Thymus (tissue), 11 donors: Measurements from ENCODE around the gene DGKG. TPM values are rescaled to one million over a fixed set of nuclear protein-coding genes. Genes with fewer than 3 reads are reported as not detected.
A peak's percentile ranks its signal among the peaks of the same experiment; 100 is the strongest.

Experiments used
- DNase-seq, 9 donors: peaks; one replicate each; pipeline ENCODE4 v3.0.0-alpha.2; 2013; ENCODE audit warnings: low spot score in 9 of 9, low read depth in 6 of 9, missing footprints in 1 of 9
- H3K27ac ChIP-seq, 2 donors: one replicate each; pipeline ENCODE4 v1.5.1; 2013; ENCODE audit warnings: control low read depth in 1 of 2, low read depth in 1 of 2, low read length in 1 of 2, mild to moderate bottlenecking in 1 of 2, moderate library complexity in 1 of 2
- H3K27me3 ChIP-seq, 2 donors: one replicate each; pipeline ENCODE4 v1.5.1; 2013; ENCODE audit warnings: low read length in 1 of 2; ENCODE audit not compliant: control insufficient read depth in 2 of 2, insufficient read depth in 1 of 2
- H3K36me3 ChIP-seq, 2 donors: one replicate each; pipeline ENCODE4 v1.5.1; 2013; ENCODE audit warnings: low read length in 1 of 2, mild to moderate bottlenecking in 1 of 2, moderate library complexity in 1 of 2; ENCODE audit not compliant: control insufficient read depth in 2 of 2, insufficient read depth in 2 of 2
- H3K4me1 ChIP-seq, 2 donors: one replicate each; pipeline ENCODE4 v1.5.1; 2013; ENCODE audit warnings: low read length in 2 of 2; ENCODE audit not compliant: control insufficient read depth in 2 of 2, insufficient read depth in 2 of 2
- H3K4me3 ChIP-seq, 2 donors: one replicate each; pipeline ENCODE4 v1.5.1; 2013; ENCODE audit warnings: low read length in 2 of 2, control low read depth in 1 of 2, mild to moderate bottlenecking in 1 of 2
- H3K9me3 ChIP-seq, 2 donors: one replicate each; pipeline ENCODE4 v1.5.1; 2013; ENCODE audit warnings: low read length in 1 of 2, mild to moderate bottlenecking in 1 of 2; ENCODE audit not compliant: control insufficient read depth in 2 of 2, insufficient read depth in 1 of 2
- WGBS: extraction: QIAGEN DNeasy Blood & Tissue Kit; methylation state at CpG from one replicate; pipeline ENCODE4 v1.1.7; 2013; 5-methylcytosine and 5-hydroxymethylcytosine counted together
- polyA plus RNA-seq: library from polyadenylated mRNA; stranded (reverse); fragments of 200-250 nt; gene quantifications from one replicate; pipeline ENCODE4 v1.2.3, GENCODE V29; 2013
- total RNA-seq: library from RNA; stranded (reverse); fragments of 120-200 nt; gene quantifications from one replicate; pipeline ENCODE4 v1.2.4, GENCODE V29; 2013
- donor health status: healthy.

Gene DGKG
- total and polyA plus RNA-seq, 2 donors, result 1.1 to 1.6 TPM

- Histone ChIP-seq H3K4me1 (peaks cover 32 to 74% of the 10 kb centered on the region in 2 donors), H3K4me3 (no peak overlapping the region), H3K27ac (no peak overlapping the region), H3K27me3 (peaks cover 0 to 3% of the 10 kb centered on the region in 2 donors), H3K36me3 (no peaks in the 10 kb centered on the region), H3K9me3 (peaks cover 0 to 3% of the 10 kb centered on the region in 2 donors)
- peak in 1 of 9 donors; percentile 38 for DNase-seq
- WGBS, result 96% methylated on average over 8 of the region's 8 CpGs
These were observed 143.6 kb downstream of the DGKG start for GRCh38 chr3:186218421-186218820.

GRCh38 chr3:186217820-186218164, 144.2 kb downstream of the DGKG start:
- 23% methylated on average over 1 of the region's 1 CpG for whole genome bisulfite sequencing
- H3K36me3 ChIP-seq, result no peaks in the 10 kb centered on the region
- DNase-seq, result peak in 2 of 9 donors; percentile 41 to 64
- H3K4me1 ChIP-seq, result peaks cover 32 to 69% of the 10 kb centered on the region in 2 donors
- H3K27me3 ChIP-seq, result peaks cover 0 to 3% of the 10 kb centered on the region in 2 donors
- H3K9me3 ChIP-seq, result peaks cover 0 to 3% of the 10 kb centered on the region in 2 donors
- H3K27ac ChIP-seq, result peak overlapping the region in 1 of 2 donors; percentile 38
- H3K4me3 ChIP-seq, result no peak overlapping the region

- 61% methylated on average over 4 of the region's 4 CpGs for WGBS
- Histone ChIP-seq H3K9me3 (peaks cover 0 to 3% of the 10 kb centered on the region in 2 donors), H3K4me1 (peaks cover 32 to 71% of the 10 kb centered on the region in 2 donors), H3K36me3 (no peaks in the 10 kb centered on the region), H3K27ac (no peak overlapping the region), H3K4me3 (no peak overlapping the region), H3K27me3 (peaks cover 0 to 3% of the 10 kb centered on the region in 2 donors)
- DNase-seq, result peak in 1 of 9 donors; percentile 42
These were observed 144.9 kb downstream of the DGKG start for GRCh38 chr3:186216900-186217819.

GRCh38 chr3:186214670-186215069, 147.4 kb downstream of the DGKG start:
- H3K27me3 ChIP-seq, result no peaks in the 10 kb centered on the region
- WGBS, result 98% methylated on average over 2 of the region's 2 CpGs
- no peak for DNase-seq
- no peaks in the 10 kb centered on the region for H3K36me3 ChIP-seq
- no peak overlapping the region for H3K27ac ChIP-seq
- H3K9me3 ChIP-seq, result peaks cover 0 to 3% of the 10 kb centered on the region in 2 donors
- no peak overlapping the region for H3K4me3 ChIP-seq
- peaks cover 46 to 76% of the 10 kb centered on the region in 2 donors for H3K4me1 ChIP-seq

GRCh38 chr3:186213946-186214345, 148.1 kb downstream of the DGKG start:
- no peak overlapping the region for H3K4me3 ChIP-seq
- no peak overlapping the region for H3K27ac ChIP-seq
- no peaks in the 10 kb centered on the region for H3K36me3 ChIP-seq
- no peaks in the 10 kb centered on the region for H3K27me3 ChIP-seq
- peaks cover 46 to 76% of the 10 kb centered on the region in 2 donors for H3K4me1 ChIP-seq
- no peak for DNase-seq
- 93% methylated on average over 4 of the region's 4 CpGs for WGBS
- H3K9me3 ChIP-seq, result peaks cover 0 to 3% of the 10 kb centered on the region in 2 donors

GRCh38 chr3:186212611-186213010, 149.4 kb downstream of the DGKG start:
- no peaks in the 10 kb centered on the region for H3K36me3 ChIP-seq
- H3K4me3 ChIP-seq, result no peak overlapping the region
- H3K27me3 ChIP-seq, result no peaks in the 10 kb centered on the region
- H3K27ac ChIP-seq, result no peak overlapping the region
- H3K9me3 ChIP-seq, result peaks cover 0 to 3% of the 10 kb centered on the region in 2 donors
- no peak for DNase-seq
- peaks cover 38 to 73% of the 10 kb centered on the region in 2 donors for H3K4me1 ChIP-seq
- 98% methylated on average over 3 of the region's 3 CpGs for WGBS

GRCh38 chr3:186210852-186211500, 151.1 kb downstream of the DGKG start:
- 90% methylated on average over 9 of the region's 9 CpGs for WGBS
- Histone ChIP-seq H3K36me3 (no peaks in the 10 kb centered on the region), H3K27ac (peak overlapping the region; percentile 25 to 73), H3K9me3 (peaks cover 0 to 6% of the 10 kb centered on the region in 2 donors), H3K27me3 (no peaks in the 10 kb centered on the region), H3K4me1 (peaks cover 22 to 57% of the 10 kb centered on the region in 2 donors), H3K4me3 (no peak overlapping the region)
- no peak for DNase-seq

GRCh38 chr3:186209810-186210752, 152.0 kb downstream of the DGKG start:
- 8% methylated on average over 20 of the region's 20 CpGs for WGBS
- Histone ChIP-seq H3K27me3 (no peaks in the 10 kb centered on the region), H3K4me3 (peak overlapping the region in 1 of 2 donors; percentile 8), H3K27ac (peak overlapping the region; percentile 73 to 79), H3K4me1 (peaks cover 21 to 48% of the 10 kb centered on the region in 2 donors), H3K9me3 (peaks cover 0 to 6% of the 10 kb centered on the region in 2 donors), H3K36me3 (no peaks in the 10 kb centered on the region)
- peak in 3 of 9 donors; percentile 47 to 75 (median 65) for DNase-seq
